Left forelimb (tissue), 1 donor: ENCODE data around the gene ZNF560.

ENCODE experiments used
- DNase-seq: peaks from one replicate; pipeline ENCODE4 v3.0.0-alpha.2; 2018; ENCODE audit warnings: low spot score

ZNF560 gene

GRCh38 chr19:9435279-9436268, 62.8 kb downstream of the ZNF560 start, which contains the start of gene ZNF266:
ZNF266 (minus strand) TSS chr19:9435573; CDS start chr19:9420089, 15,484 bp downstream.
- DNase-seq: peak; percentile 92

- DNase-seq: no peak
Measured at GRCh38 chr19:9431475-9431874, 66.9 kb downstream of the ZNF560 start.

- no peak for DNase-seq
Measured at GRCh38 chr19:9430444-9430843, 68.0 kb downstream of the ZNF560 start.

- no peak for DNase-seq
Measured at GRCh38 chr19:9427941-9428340, 70.5 kb downstream of the ZNF560 start.
